DMS114 treated with DMSO at 0.1 percent for 48 hours (cell line): ENCODE measurements around the gene SEMA4B.
A peak's percentile ranks its signal among the peaks of the same experiment; 100 is the strongest.
"Not testable (repeated sequence)": the region's sequence is repeated elsewhere in the genome, so short reads cannot be mapped to it uniquely, and the experiment has no call there.

Source experiments
- DNase-seq: peaks from one replicate; lab custom pipeline; 2025; ENCODE audit not compliant: unreplicated experiment; lab: John Stamatoyannopoulos, UW

Gene SEMA4B

GRCh38 chr15:90178468-90179435 is 22.4 kb upstream of the SEMA4B start:
- no peak for DNase-seq

- DNase-seq: no peak
Measured at GRCh38 chr15:90181776-90182175, 19.4 kb upstream of the SEMA4B start.

- peak; percentile 33 for DNase-seq
Measured at GRCh38 chr15:90184119-90184785, 16.9 kb upstream of the SEMA4B start.

GRCh38 chr15:90184786-90185704 is 16.1 kb upstream of the SEMA4B start:
- peak; percentile 46 for DNase-seq

GRCh38 chr15:90187257-90187868 is 13.8 kb upstream of the SEMA4B start:
- DNase-seq: no peak

- not testable (repeated sequence) for DNase-seq
Measured at GRCh38 chr15:90188065-90188464, 13.1 kb upstream of the SEMA4B start.

GRCh38 chr15:90188914-90189748 is 12.0 kb upstream of the SEMA4B start:
- DNase-seq: no peak

- no peak for DNase-seq
Measured at GRCh38 chr15:90189781-90190467, 11.2 kb upstream of the SEMA4B start.

- DNase-seq: no peak
Measured at GRCh38 chr15:90190606-90191343, 10.4 kb upstream of the SEMA4B start.

GRCh38 chr15:90191344-90191687 is 9.8 kb upstream of the SEMA4B start:
- no peak for DNase-seq

- no peak for DNase-seq
Measured at GRCh38 chr15:90191794-90192509, 9.2 kb upstream of the SEMA4B start.

GRCh38 chr15:90192961-90193786 is 8.0 kb upstream of the SEMA4B start:
- no peak for DNase-seq

- DNase-seq: no peak
Measured at GRCh38 chr15:90194655-90195054, 6.5 kb upstream of the SEMA4B start.

GRCh38 chr15:90200534-90201129 is 498 bp upstream of the SEMA4B start:
- no peak for DNase-seq

- DNase-seq: no peak
Measured at GRCh38 chr15:90201944-90202375, 830 bp downstream of the SEMA4B start.

GRCh38 chr15:90202929-90203328 is 1.8 kb downstream of the SEMA4B start:
- no peak for DNase-seq

GRCh38 chr15:90203473-90203872 is 2.3 kb downstream of the SEMA4B start:
- DNase-seq: no peak
